ENCODE measurements around the gene STAG1.

Gene STAG1

DNA sequence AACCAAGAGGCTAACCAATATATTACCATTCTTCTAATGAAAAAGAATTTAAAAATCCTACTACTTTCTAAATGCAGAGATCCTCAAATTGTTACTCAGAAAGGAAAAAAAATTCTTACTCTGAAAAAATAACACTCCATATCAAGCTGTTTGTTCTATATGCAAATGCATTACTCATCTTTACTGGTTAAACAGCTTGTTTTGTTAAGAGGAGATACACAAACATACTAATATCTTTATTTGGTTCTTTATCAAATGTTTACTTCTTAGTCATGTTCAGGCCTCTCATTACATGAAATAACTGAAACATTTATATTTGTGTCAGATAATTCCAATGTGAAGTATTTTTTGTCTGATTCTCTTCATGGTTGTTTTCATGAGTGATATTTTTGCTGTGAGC is 355.3 kb downstream of the STAG1 start:
- DNase-seq (ENCODE audit: low read depth), result peak; percentile 23
- no peak overlapping the region for H3K4me3 ChIP-seq (ENCODE audit: low read length)
- TF ChIP-seq, protein P1, sequence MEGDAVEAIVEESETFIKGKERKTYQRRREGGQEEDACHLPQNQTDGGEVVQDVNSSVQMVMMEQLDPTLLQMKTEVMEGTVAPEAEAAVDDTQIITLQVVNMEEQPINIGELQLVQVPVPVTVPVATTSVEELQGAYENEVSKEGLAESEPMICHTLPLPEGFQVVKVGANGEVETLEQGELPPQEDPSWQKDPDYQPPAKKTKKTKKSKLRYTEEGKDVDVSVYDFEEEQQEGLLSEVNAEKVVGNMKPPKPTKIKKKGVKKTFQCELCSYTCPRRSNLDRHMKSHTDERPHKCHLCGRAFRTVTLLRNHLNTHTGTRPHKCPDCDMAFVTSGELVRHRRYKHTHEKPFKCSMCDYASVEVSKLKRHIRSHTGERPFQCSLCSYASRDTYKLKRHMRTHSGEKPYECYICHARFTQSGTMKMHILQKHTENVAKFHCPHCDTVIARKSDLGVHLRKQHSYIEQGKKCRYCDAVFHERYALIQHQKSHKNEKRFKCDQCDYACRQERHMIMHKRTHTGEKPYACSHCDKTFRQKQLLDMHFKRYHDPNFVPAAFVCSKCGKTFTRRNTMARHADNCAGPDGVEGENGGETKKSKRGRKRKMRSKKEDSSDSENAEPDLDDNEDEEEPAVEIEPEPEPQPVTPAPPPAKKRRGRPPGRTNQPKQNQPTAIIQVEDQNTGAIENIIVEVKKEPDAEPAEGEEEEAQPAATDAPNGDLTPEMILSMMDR (IDR thresholded peaks at IDR 0.05; ENCODE audit: insufficient read depth, low read depth, low read length, missing control alignments), result no peak

DNA sequence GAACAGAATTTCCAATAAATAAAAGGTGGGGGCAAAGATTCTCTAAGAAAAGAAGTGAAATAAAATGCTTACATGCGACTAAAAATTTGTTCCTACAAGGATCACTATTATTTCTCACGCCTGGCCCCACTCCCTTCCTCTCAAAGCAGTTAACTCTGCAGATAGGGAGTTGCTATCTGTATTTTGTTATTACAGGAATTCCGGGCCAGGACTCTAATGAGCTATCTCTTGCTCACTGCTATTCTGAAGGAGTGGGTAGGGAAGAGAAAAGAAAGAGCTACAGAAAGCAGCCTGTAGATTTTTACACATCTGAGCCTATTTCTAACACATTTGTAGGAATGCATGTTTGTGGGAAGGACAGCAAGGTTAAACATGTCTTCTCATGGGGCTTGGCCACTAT is 361.6 kb downstream of the STAG1 start:
- TF ChIP-seq, protein P1 (IDR thresholded peaks at IDR 0.05; ENCODE audit: insufficient read depth, low read depth, low read length, missing control alignments), result no peak
- no peak overlapping the region for H3K4me3 ChIP-seq (ENCODE audit: low read length)
- DNase-seq (ENCODE audit: low read depth), result no peak

DNA sequence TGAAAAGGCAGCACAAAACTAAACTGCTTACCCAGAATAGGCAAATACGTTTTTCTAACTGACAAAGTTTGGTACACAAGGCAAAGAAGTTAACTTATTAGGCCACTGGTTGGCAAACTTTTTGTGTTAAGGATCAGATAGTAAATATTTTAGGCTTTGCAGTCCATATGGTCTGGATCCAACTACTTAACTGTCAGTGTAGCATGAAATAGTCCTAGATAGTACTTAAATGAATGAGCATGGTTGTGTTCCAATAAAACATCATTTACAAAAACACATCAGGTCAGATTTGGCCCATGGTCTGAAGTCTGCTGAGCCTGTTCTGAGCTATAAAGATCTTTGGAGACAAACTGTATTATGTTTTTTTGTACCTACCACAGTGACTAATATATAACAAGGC is 365.1 kb downstream of the STAG1 start:
- no peak for DNase-seq (ENCODE audit: low read depth)
- TF ChIP-seq, protein P1 (IDR thresholded peaks at IDR 0.05; ENCODE audit: insufficient read depth, low read depth, low read length, missing control alignments), result no peak
- H3K4me3 ChIP-seq (ENCODE audit: low read length), result no peak overlapping the region

DNA sequence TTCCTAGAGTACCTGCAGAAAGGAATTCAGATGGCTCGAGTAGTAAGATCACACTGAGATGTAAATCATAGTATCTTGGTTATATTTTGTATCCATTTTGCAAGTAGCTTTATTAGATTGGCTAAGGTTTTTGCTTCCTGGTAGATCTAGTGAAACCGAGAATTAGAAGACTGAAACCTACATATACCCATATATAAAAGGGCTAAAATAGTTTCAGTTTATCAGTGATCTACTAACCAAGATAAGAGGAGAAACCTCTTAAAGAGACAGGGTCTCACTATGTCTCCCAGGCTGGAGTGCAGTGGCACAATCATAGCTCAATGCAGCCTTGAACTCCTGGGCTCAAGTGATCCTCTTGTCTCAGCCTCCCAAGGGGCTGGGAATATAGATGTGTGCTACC is 366.7 kb downstream of the STAG1 start:
- H3K4me3 ChIP-seq (ENCODE audit: low read length), result no peak overlapping the region
- DNase-seq (ENCODE audit: low read depth), result no peak
- TF ChIP-seq, protein P1 (IDR thresholded peaks at IDR 0.05; ENCODE audit: insufficient read depth, low read depth, low read length, missing control alignments), result no peak

DNA sequence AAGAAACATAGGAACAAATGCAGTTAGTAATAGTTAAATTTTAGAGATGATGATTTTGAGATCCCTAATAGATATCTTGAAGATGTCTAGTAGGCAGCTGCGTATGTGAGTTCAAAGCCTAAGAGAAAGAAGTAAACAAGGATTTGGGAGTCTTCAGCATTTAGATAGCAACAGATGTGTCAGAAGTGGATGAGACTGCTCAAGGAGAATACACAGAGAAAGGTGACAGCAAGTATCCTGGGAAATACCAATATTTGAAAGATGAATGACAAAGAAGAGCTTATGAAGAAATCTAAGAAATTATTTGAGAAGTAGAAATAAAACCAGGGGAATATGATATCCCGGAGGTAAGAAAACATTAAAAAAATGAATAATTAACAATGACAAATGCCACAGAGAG is 371.1 kb downstream of the STAG1 start:
- DNase-seq (ENCODE audit: low read depth), result no peak
- H3K4me3 ChIP-seq (ENCODE audit: low read length), result no peak overlapping the region
- TF ChIP-seq, protein P1 (IDR thresholded peaks at IDR 0.05; ENCODE audit: insufficient read depth, low read depth, low read length, missing control alignments), result no peak

DNA sequence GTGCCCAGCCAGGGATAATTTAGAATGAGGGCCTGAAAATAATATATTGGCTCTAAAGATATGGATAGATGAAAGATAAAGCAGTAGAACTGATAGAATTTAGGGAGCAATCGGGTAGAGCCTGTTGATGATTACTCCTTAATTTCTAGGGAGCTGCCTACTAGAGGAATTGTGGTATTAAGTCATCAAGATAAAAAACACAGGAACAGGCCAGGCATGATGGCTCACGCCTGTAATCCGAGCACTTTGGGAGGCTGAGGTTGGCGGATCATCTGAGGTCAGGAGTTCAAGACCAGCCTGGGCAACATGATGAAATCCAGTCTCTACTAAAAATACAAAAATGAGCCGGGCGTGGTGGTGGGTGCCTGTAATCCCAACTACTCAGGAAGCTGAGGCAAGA is 371.6 kb downstream of the STAG1 start:
- peak; percentile 30 for DNase-seq (ENCODE audit: low read depth)

DNA sequence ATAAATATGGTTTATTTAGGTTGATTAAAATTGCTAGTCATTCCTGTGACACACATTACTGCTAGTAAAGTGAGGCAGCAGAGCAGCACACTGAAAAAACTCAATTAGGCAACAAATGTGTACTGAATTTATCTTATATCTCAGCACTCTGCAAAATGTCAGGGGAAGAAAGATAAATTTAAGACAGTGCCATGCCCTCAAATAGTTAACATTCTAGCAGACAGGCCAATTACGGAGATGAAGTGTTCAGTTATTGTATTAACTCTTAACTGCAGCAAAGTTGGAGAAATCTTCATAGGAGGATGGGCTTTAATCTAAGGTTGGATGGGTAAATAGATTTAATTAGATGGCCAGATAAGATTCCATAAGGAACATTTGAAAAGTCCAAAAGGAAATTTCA is 374.2 kb downstream of the STAG1 start:
- H3K4me3 ChIP-seq (ENCODE audit: low read length), result no peak overlapping the region
- no peak for DNase-seq (ENCODE audit: low read depth)
- TF ChIP-seq, protein P1 (IDR thresholded peaks at IDR 0.05; ENCODE audit: insufficient read depth, low read depth, low read length, missing control alignments), result no peak

More for the DNA sequence above, 371.6 kb downstream of the STAG1 start:
- TF ChIP-seq, protein P1 (IDR thresholded peaks at IDR 0.05; ENCODE audit: insufficient read depth, low read depth, low read length, missing control alignments), result no peak
- no peak overlapping the region for H3K4me3 ChIP-seq (ENCODE audit: low read length)
